HG03196 (cell line): ENCODE data around the gene PACS1.
"Not testable (repeated sequence)": the region's sequence is repeated elsewhere in the genome, so short reads cannot be mapped to it uniquely, and the experiment has no call there.

Source experiments
- ATAC-seq: cut with Tn5 transposase; IDR thresholded peaks from one replicate; pipeline ENCODE4 v1.9.1; 2021; ENCODE audit not compliant: unreplicated experiment

The PACS1 gene

GRCh38 chr11:66106786-66107599 lies 36.9 kb downstream of the PACS1 start:
- ATAC-seq: no peak

- ATAC-seq: no peak
Measured at GRCh38 chr11:66107600-66108510, 37.8 kb downstream of the PACS1 start.

GRCh38 chr11:66109294-66109693 lies 39.2 kb downstream of the PACS1 start:
- ATAC-seq: no peak

GRCh38 chr11:66111158-66111557 lies 41.1 kb downstream of the PACS1 start:
- no peak for ATAC-seq

GRCh38 chr11:66112041-66112491 lies 42.0 kb downstream of the PACS1 start:
- no peak for ATAC-seq

GRCh38 chr11:66112601-66113499 lies 42.8 kb downstream of the PACS1 start:
- ATAC-seq: no peak

- not testable (repeated sequence) for ATAC-seq
Measured at GRCh38 chr11:66114957-66115356, 44.9 kb downstream of the PACS1 start.

- peak; percentile 37 for ATAC-seq
Measured at GRCh38 chr11:66115638-66116301, 45.7 kb downstream of the PACS1 start.

GRCh38 chr11:66116576-66117361 lies 46.7 kb downstream of the PACS1 start:
- ATAC-seq: no peak

- ATAC-seq: no peak
Measured at GRCh38 chr11:66118847-66119246, 48.8 kb downstream of the PACS1 start.

GRCh38 chr11:66119348-66120133 lies 49.5 kb downstream of the PACS1 start:
- no peak for ATAC-seq

- ATAC-seq: no peak
Measured at GRCh38 chr11:66121466-66121865, 51.4 kb downstream of the PACS1 start.

- ATAC-seq: no peak
Measured at GRCh38 chr11:66123902-66124301, 53.8 kb downstream of the PACS1 start.

- no peak for ATAC-seq
Measured at GRCh38 chr11:66124564-66124963, 54.5 kb downstream of the PACS1 start.

GRCh38 chr11:66126064-66126463 lies 56.0 kb downstream of the PACS1 start:
- no peak for ATAC-seq

GRCh38 chr11:66126808-66127555 lies 56.9 kb downstream of the PACS1 start:
- peak; percentile 51 for ATAC-seq

GRCh38 chr11:66130978-66131377 lies 60.9 kb downstream of the PACS1 start:
- no peak for ATAC-seq
